ENCODE data around the gene PIEZO2. TPM values are rescaled to one million over a fixed set of nuclear protein-coding genes. Genes with fewer than 3 reads are reported as not detected.

PIEZO2 gene
- total and polyA plus RNA-seq, 2 of the 8 experiments (the other 6 are each of a cell fraction or from before 2014, with no cell fraction given) = 4.7 to 16.5 TPM

GRCh38 chr18:10901329-10901728 is 248.0 kb downstream of the PIEZO2 start:
- Histone ChIP-seq H3K79me1 (ENCODE audit: low read depth, low read length) (no peaks in the 10 kb centered on the region), H3K18ac (ENCODE audit: extremely low read depth, low read length) (no peak overlapping the region), H3K23ac (ENCODE audit: insufficient read length) (no peak overlapping the region), H4K5ac (ENCODE audit: insufficient read length, low read depth, low read length) (no peak overlapping the region), H3K4me2 (ENCODE audit: insufficient read depth in 1 of 2, low read depth in 2 of 2, low read length in 2 of 2) (no peak overlapping the region), H2AFZ (ENCODE audit: low read length) (no peak overlapping the region), H3K79me2 (ENCODE audit: control insufficient read depth in 1 of 2, insufficient read depth in 2 of 2, low read length in 2 of 2) (no peaks in the 10 kb centered on the region), H4K91ac (replicated peaks; ENCODE audit: insufficient read length, low read length) (no peak overlapping the region), H3K36me3 (ENCODE audit: control insufficient read depth in 2 of 4, insufficient read depth in 4 of 4, low read length in 3 of 4) (no peaks in the 10 kb centered on the region), H3K4ac (replicated peaks; ENCODE audit: insufficient read length, low read depth, low read length) (no peak overlapping the region), H3K14ac (ENCODE audit: insufficient read length) (no peak overlapping the region), H4K20me1 (replicated peaks in 1 of 2; ENCODE audit: control insufficient read depth in 1 of 2, insufficient read depth in 2 of 2, low read length in 2 of 2) (no peaks in the 10 kb centered on the region), H2AK5ac (ENCODE audit: low read depth, low read length) (no peak overlapping the region), H4K8ac (ENCODE audit: extremely low read depth, insufficient read depth, low read length) (no peak overlapping the region), H3K4me1 (replicated peaks in 1 of 4; ENCODE audit: control insufficient read depth in 3 of 4, insufficient read depth in 4 of 4, low read length in 3 of 4) (no peaks in the 10 kb centered on the region), H2BK12ac (ENCODE audit: low read depth, low read length) (no peak overlapping the region), H3K9me3 (ENCODE audit: insufficient read depth in 2 of 2, low read depth in 1 of 2, low read length in 1 of 2) (no peaks in the 10 kb centered on the region), H2BK20ac (ENCODE audit: low read length) (no peak overlapping the region), H3K27me3 (replicated peaks in 1 of 4; ENCODE audit: control insufficient read depth in 3 of 4, extremely low read depth in 1 of 4, insufficient read depth in 3 of 4, low read length in 3 of 4) (no peaks in the 10 kb centered on the region), H2BK5ac (ENCODE audit: low read depth, low read length) (no peak overlapping the region), H2BK120ac (replicated peaks; ENCODE audit: low read depth, low read length) (no peak overlapping the region), H3K27ac (ENCODE audit: low read depth, low read length) (no peak overlapping the region), H3K9ac (replicated peaks in 1 of 4; ENCODE audit: extremely low read depth in 1 of 4, low read depth in 3 of 4, low read length in 3 of 4) (no peak overlapping the region), H3K23me2 (ENCODE audit: low read depth, low read length) (no peaks in the 10 kb centered on the region; the same call in 1 of the 2 replicates), H3K56ac (replicated peaks; ENCODE audit: insufficient read length, low read depth, low read length) (no peak overlapping the region), H2BK15ac (ENCODE audit: low read length) (no peak overlapping the region), H3K4me3 (ENCODE audit: extremely low read depth in 1 of 4, insufficient read depth in 2 of 4, low read depth in 3 of 4, low read length in 4 of 4) (no peak overlapping the region)
- ChIA-PET POLR2A (ENCODE audit: partially characterized antibody) (no interaction called here), CTCF (ENCODE audit: partially characterized antibody) (interaction anchor here (0.8 to 1.2 kb wide), 3 partner anchors 23 to 138 kb away, joined by 3 to 4 read pairs (median 3); no protein-coding TSS in a partner anchor)
- no peak for TF ChIP-seq HDAC2 (IDR thresholded peaks at IDR 0.05; ENCODE audit: borderline replicate concordance in 1 of 2, low read depth in 2 of 2, low read length in 2 of 2)
- TF ChIP-seq PHF8 (conservative IDR thresholded peaks at IDR 0.05; ENCODE audit: low read depth, low read length) = no peak
- TF ChIP-seq CHD1 (IDR thresholded peaks at IDR 0.05; ENCODE audit: low read depth, low read length) = no peak
- no peak for TF ChIP-seq KDM5A (IDR thresholded peaks at IDR 0.05; ENCODE audit: low read length)
- TF ChIP-seq TAF1 (IDR thresholded peaks at IDR 0.05; ENCODE audit: low read depth, low read length) = no peak
- FAIRE-seq = no peak
- DNase-seq (ENCODE audit: low read depth in 1 of 2, low spot score in 2 of 2) = no peak
- 86% methylated on average over 2 of the region's 2 CpGs; no CpG with 5 or more reads in 1 of the 2 experiments for WGBS, 2 experiments (ENCODE audit: extremely low coverage in 1 of 2, insufficient coverage in 1 of 2, insufficient read length in 1 of 2, insufficient replicate concordance in 2 of 2, low coverage in 1 of 2, low lambda C conversion rate in 2 of 2, missing lambda C conversion rate in 1 of 2)
